Smooth muscle cell (in vitro differentiated cells): ENCODE data around the gene GPRIN3. TPM values are rescaled to one million over a fixed set of nuclear protein-coding genes. Genes with fewer than 3 reads are reported as not detected.

ENCODE experiments used
- DNase-seq: peaks from one replicate; lab custom pipeline; 2025; ENCODE audit not compliant: unreplicated experiment; lab: John Stamatoyannopoulos, UW
- H2AFZ ChIP-seq: fragments of 200-600 bp; sonication (generic); 2 replicates; pipeline ENCODE4 v1.6.0; 2016; ENCODE audit warnings: antibody characterized with exemption, low read depth, mild to moderate bottlenecking
- H3F3A ChIP-seq: fragments of 200-600 bp; sonication (generic); 2 replicates; pipeline ENCODE4 v1.6.0; 2017; ENCODE audit warnings: antibody characterized with exemption, low read depth
- H3K27ac ChIP-seq: fragments of 200-600 bp; sonication (generic); 2 replicates; pipeline ENCODE4 v1.5.1; 2016; ENCODE audit warnings: low read depth, mild to moderate bottlenecking
- H3K27me3 ChIP-seq: fragments of 200-600 bp; sonication (generic); 2 replicates; pipeline ENCODE4 v1.6.1; 2016; ENCODE audit warnings: low read depth, mild to moderate bottlenecking
- H3K36me3 ChIP-seq: fragments of 200-600 bp; sonication (generic); 2 replicates; pipeline ENCODE4 v1.5.1; 2016; ENCODE audit warnings: low read depth
- H3K4me1 ChIP-seq: fragments of 200-600 bp; sonication (generic); 2 replicates; pipeline ENCODE4 v1.5.1; 2016; ENCODE audit warnings: low read depth
- H3K4me2 ChIP-seq: fragments of 200-600 bp; sonication (generic); 2 replicates; pipeline ENCODE4 v1.6.0; 2016; ENCODE audit warnings: mild to moderate bottlenecking
- H3K4me3 ChIP-seq: fragments of 200-600 bp; sonication (generic); 2 replicates; pipeline ENCODE4 v1.5.1; 2016; ENCODE audit warnings: mild to moderate bottlenecking
- H3K79me2 ChIP-seq: fragments of 200-600 bp; sonication (generic); 2 replicates; pipeline ENCODE4 v1.6.0; 2016; ENCODE audit warnings: low read depth, mild to moderate bottlenecking
- H3K9ac ChIP-seq: fragments of 200-600 bp; sonication (generic); 2 replicates; pipeline ENCODE4 v1.6.0; 2016; ENCODE audit warnings: low read depth
- H3K9me3 ChIP-seq: fragments of 200-600 bp; sonication (generic); replicated peaks from 2 replicates; pipeline ENCODE4 v1.5.1; 2016; ENCODE audit warnings: low read depth
- H4K20me1 ChIP-seq: fragments of 200-600 bp; sonication (generic); 2 replicates; pipeline ENCODE4 v1.6.0; 2016; ENCODE audit warnings: low read depth
- CTCF ChIP-seq: fragments of 200-600 bp; sonication (generic); IDR thresholded peaks from 2 replicates; pipeline ENCODE4 v1.5.1; 2017; ENCODE audit warnings: borderline replicate concordance, mild to moderate bottlenecking, antibody characterized with exemption; ENCODE audit not compliant: insufficient read depth, poor library complexity, severe bottlenecking
- WGBS: methylation state at CpG from one replicate; pipeline ENCODE4 v1.1.7; 2016; ENCODE audit warnings: low lambda C conversion rate; 5-methylcytosine and 5-hydroxymethylcytosine counted together
- polyA plus RNA-seq: library from polyadenylated mRNA; unstranded; fragments of >200 nt; fragmentation: Nextera tagmentation; extraction: Ambion mirVana; gene quantifications from 2 replicates; pipeline ENCODE4 v1.2.1, GENCODE V29; 2016
- total RNA-seq: library from RNA; depleted of rRNA; stranded (reverse); fragments of >200 nt; gene quantifications from 2 replicates; pipeline ENCODE4 v1.2.3, GENCODE V29; 2014

Gene GPRIN3
- total and polyA plus RNA-seq, 2 experiments from 2014 or later = 0.47 to 1.8 TPM

GRCh38 chr4:89294573-89295269, 12.9 kb downstream of the GPRIN3 start:
- DNase-seq = no peak
- H3K4me2 ChIP-seq = no peak overlapping the region
- no peaks in the 10 kb centered on the region for H4K20me1 ChIP-seq
- TF ChIP-seq CTCF = no peak
- H3K27me3 ChIP-seq = no peaks in the 10 kb centered on the region
- no peaks in the 10 kb centered on the region for H3K79me2 ChIP-seq
- H2AFZ ChIP-seq = no peak overlapping the region
- no peaks in the 10 kb centered on the region for H3F3A ChIP-seq
- 66% methylated on average over 5 of the region's 5 CpGs for WGBS
- no peaks in the 10 kb centered on the region for H3K4me1 ChIP-seq
- H3K36me3 ChIP-seq = no peaks in the 10 kb centered on the region
- no peak overlapping the region for H3K4me3 ChIP-seq
- H3K9ac ChIP-seq = no peak overlapping the region
- no peak overlapping the region for H3K27ac ChIP-seq
- no peaks in the 10 kb centered on the region for H3K9me3 ChIP-seq

GRCh38 chr4:89293299-89293698, 14.3 kb downstream of the GPRIN3 start:
- Histone ChIP-seq H3K9ac (no peak overlapping the region), H3K4me1 (no peaks in the 10 kb centered on the region), H2AFZ (no peak overlapping the region), H4K20me1 (no peaks in the 10 kb centered on the region), H3K79me2 (no peaks in the 10 kb centered on the region), H3F3A (no peaks in the 10 kb centered on the region), H3K27ac (no peak overlapping the region), H3K27me3 (no peaks in the 10 kb centered on the region), H3K36me3 (no peaks in the 10 kb centered on the region), H3K4me3 (no peak overlapping the region), H3K9me3 (no peaks in the 10 kb centered on the region), H3K4me2 (no peak overlapping the region)
- WGBS = 93% methylated on average over 4 of the region's 4 CpGs
- TF ChIP-seq CTCF = no peak
- DNase-seq = no peak

GRCh38 chr4:89290727-89291516, 16.7 kb downstream of the GPRIN3 start:
- Histone ChIP-seq H3F3A (no peaks in the 10 kb centered on the region), H2AFZ (no peak overlapping the region), H3K9me3 (no peaks in the 10 kb centered on the region), H3K79me2 (no peaks in the 10 kb centered on the region), H3K4me1 (no peaks in the 10 kb centered on the region), H4K20me1 (no peaks in the 10 kb centered on the region), H3K27me3 (no peaks in the 10 kb centered on the region), H3K4me2 (no peak overlapping the region), H3K36me3 (no peaks in the 10 kb centered on the region), H3K9ac (no peak overlapping the region), H3K27ac (no peak overlapping the region), H3K4me3 (no peak overlapping the region)
- DNase-seq = no peak
- no peak for TF ChIP-seq CTCF
- WGBS = 83% methylated on average over 6 of the region's 6 CpGs
